Osteoblast (primary cell): ENCODE measurements around the gene RGL2. TPM values are rescaled to one million over a fixed set of nuclear protein-coding genes. Genes with fewer than 3 reads are reported as not detected.
"Not testable (repeated sequence)": the region's sequence is repeated elsewhere in the genome, so short reads cannot be mapped to it uniquely, and the experiment has no call there.

Experiments used
- DNase-seq: peaks from one replicate; pipeline ENCODE4 v3.0.0; 2011; ENCODE audit warnings: low spot score, mixed read lengths; ENCODE audit not compliant: insufficient read length; ENCODE audit errors: missing footprints
- H2AFZ ChIP-seq: 2 replicates; pipeline ENCODE4 v1.6.0; 2011; ENCODE audit warnings: mild to moderate bottlenecking, low read length
- H3K27ac ChIP-seq: 2 replicates; pipeline ENCODE4 v1.5.1; 2011; ENCODE audit warnings: mild to moderate bottlenecking, low read depth, low read length, moderate library complexity
- H3K27me3 ChIP-seq: 2 replicates; pipeline ENCODE4 v1.6.0; 2012; ENCODE audit warnings: mild to moderate bottlenecking, control low read depth, inconsistent platforms, low read length, moderate library complexity; ENCODE audit not compliant: insufficient read depth
- H3K36me3 ChIP-seq: 2 replicates; pipeline ENCODE4 v1.5.1; 2011; ENCODE audit warnings: mild to moderate bottlenecking, low read length, control low read depth, moderate library complexity; ENCODE audit not compliant: insufficient read depth
- H3K4me1 ChIP-seq: 2 replicates; pipeline ENCODE4 v1.5.1; 2011; ENCODE audit warnings: mild to moderate bottlenecking, low read length, control low read depth, moderate library complexity; ENCODE audit not compliant: insufficient read depth
- H3K4me2 ChIP-seq: 2 replicates; pipeline ENCODE4 v1.6.0; 2011; ENCODE audit warnings: mild to moderate bottlenecking, low read length; ENCODE audit not compliant: insufficient read depth
- H3K4me3 ChIP-seq: fragments of 200-600 bp; sonication (generic); 3 replicates; pipeline ENCODE4 v1.5.1; 2012; ENCODE audit warnings: mild to moderate bottlenecking, low read length, inconsistent platforms; ENCODE audit not compliant: insufficient read depth
- H3K79me2 ChIP-seq: 2 replicates; pipeline ENCODE4 v1.6.0; 2012; ENCODE audit warnings: mild to moderate bottlenecking, low read length, control low read depth, inconsistent platforms; ENCODE audit not compliant: insufficient read depth
- H3K9me3 ChIP-seq: 2 replicates; pipeline ENCODE4 v1.5.1; 2011; ENCODE audit warnings: low read depth, low read length, control low read depth
- H4K20me1 ChIP-seq: 2 replicates; pipeline ENCODE4 v1.6.0; 2012; ENCODE audit warnings: mild to moderate bottlenecking, low read length, control low read depth; ENCODE audit not compliant: insufficient read depth
- CTCF ChIP-seq: IDR thresholded peaks from 2 replicates; pipeline ENCODE4 v1.5.1; 2011; ENCODE audit warnings: mild to moderate bottlenecking, low read depth, low read length, moderate library complexity; ENCODE audit errors: extremely low read depth
- total RNA-seq: library from RNA; depleted of rRNA; stranded (reverse); fragments of >200 nt; gene quantifications from 2 replicates; pipeline ENCODE4 v1.2.3, GENCODE V29; 2012

RGL2 gene
- total RNA-seq, 1 donor = 35.5 TPM

GRCh38 chr6:33288921-33289783 lies 9.6 kb downstream of the RGL2 start, which contains the start of the genes PFDN6 and WDR46:
TSS of gene PFDN6 (plus strand) at chr6:33289601. CDS start at chr6:33289857, 256 bp downstream.
TSS of gene WDR46 (minus strand) at chr6:33289239. CDS start at chr6:33289170, 69 bp downstream.
- TF ChIP-seq CTCF = no peak
- H2AFZ ChIP-seq = peak within 1 kb of the TSS; percentile 89

GRCh38 chr6:33288141-33288920 lies 10.4 kb downstream of the RGL2 start:
- peaks cover 52% of the 10 kb centered on the region for H3K36me3 ChIP-seq

More at GRCh38 chr6:33288921-33289783, 9.6 kb downstream of the RGL2 start, which contains the start of the genes PFDN6 and WDR46:
- DNase-seq = peak; percentile 97
- Histone ChIP-seq H3K9me3 (no peaks in the 10 kb centered on the region), H3K36me3 (peaks cover 52% of the 10 kb centered on the region), H3K4me1 (peaks cover 18% of the 10 kb centered on the region), H3K4me2 (peak within 1 kb of the TSS; percentile 91), H3K4me3 (peak within 1 kb of the TSS; percentile 86), H3K27me3 (no peaks in the 10 kb centered on the region), H4K20me1 (no peaks in the 10 kb centered on the region), H3K79me2 (peaks cover 49% of the 10 kb centered on the region), H3K27ac (peak within 1 kb of the TSS; percentile 64)

GRCh38 chr6:33286946-33287914 lies 11.5 kb downstream of the RGL2 start:
- H3K4me2 ChIP-seq = peak overlapping the region; percentile 91
- peak; percentile 49 for DNase-seq
- H3K4me3 ChIP-seq = no peak overlapping the region
- no peak overlapping the region for H2AFZ ChIP-seq
- no peaks in the 10 kb centered on the region for H3K9me3 ChIP-seq
- H3K36me3 ChIP-seq = peaks cover 55% of the 10 kb centered on the region
- no peaks in the 10 kb centered on the region for H3K27me3 ChIP-seq
- no peak overlapping the region for H3K27ac ChIP-seq
- peaks cover 49% of the 10 kb centered on the region for H3K79me2 ChIP-seq
- H4K20me1 ChIP-seq = peaks cover 5% of the 10 kb centered on the region
- H3K4me1 ChIP-seq = peaks cover 18% of the 10 kb centered on the region
- TF ChIP-seq CTCF = no peak

More at GRCh38 chr6:33288141-33288920, 10.4 kb downstream of the RGL2 start:
- H4K20me1 ChIP-seq = no peaks in the 10 kb centered on the region
- peaks cover 49% of the 10 kb centered on the region for H3K79me2 ChIP-seq
- no peaks in the 10 kb centered on the region for H3K9me3 ChIP-seq
- H3K27me3 ChIP-seq = no peaks in the 10 kb centered on the region
- DNase-seq = peak; percentile 67
- H3K4me2 ChIP-seq = peak overlapping the region; percentile 91
- H3K4me1 ChIP-seq = peaks cover 18% of the 10 kb centered on the region
- no peak for TF ChIP-seq CTCF
- H2AFZ ChIP-seq = peak overlapping the region; percentile 89
- peak overlapping the region; percentile 64 for H3K27ac ChIP-seq
- H3K4me3 ChIP-seq = peak overlapping the region; percentile 86

GRCh38 chr6:33285214-33285613 lies 13.5 kb downstream of the RGL2 start:
- H3K79me2 ChIP-seq = peaks cover 34% of the 10 kb centered on the region
- H3K4me3 ChIP-seq, H2AFZ ChIP-seq, H3K9me3 ChIP-seq, H3K27ac ChIP-seq, H4K20me1 ChIP-seq, H3K4me2 ChIP-seq, DNase-seq, H3K27me3 ChIP-seq: not testable (repeated sequence)
- H3K36me3 ChIP-seq = peaks cover 57% of the 10 kb centered on the region
- peaks cover 11% of the 10 kb centered on the region for H3K4me1 ChIP-seq
